WI38 (cell line): Measurements from ENCODE around the gene TCEAL1.
"Not testable (repeated sequence)": the region's sequence is repeated elsewhere in the genome, so short reads cannot be mapped to it uniquely, and the experiment has no call there.

Experiments
- H3K4me3 ChIP-seq: 2 replicates; pipeline ENCODE4 v1.5.1; 2011; ENCODE audit warnings: low read depth, mild to moderate bottlenecking, control low read depth, low read length
- TF ChIP-seq, protein P1 (sequence below): IDR thresholded peaks from 2 replicates; pipeline ENCODE4 v1.5.1; 2012; ENCODE audit warnings: low read depth, mild to moderate bottlenecking, control low read depth, low read length

TCEAL1 gene

DNA sequence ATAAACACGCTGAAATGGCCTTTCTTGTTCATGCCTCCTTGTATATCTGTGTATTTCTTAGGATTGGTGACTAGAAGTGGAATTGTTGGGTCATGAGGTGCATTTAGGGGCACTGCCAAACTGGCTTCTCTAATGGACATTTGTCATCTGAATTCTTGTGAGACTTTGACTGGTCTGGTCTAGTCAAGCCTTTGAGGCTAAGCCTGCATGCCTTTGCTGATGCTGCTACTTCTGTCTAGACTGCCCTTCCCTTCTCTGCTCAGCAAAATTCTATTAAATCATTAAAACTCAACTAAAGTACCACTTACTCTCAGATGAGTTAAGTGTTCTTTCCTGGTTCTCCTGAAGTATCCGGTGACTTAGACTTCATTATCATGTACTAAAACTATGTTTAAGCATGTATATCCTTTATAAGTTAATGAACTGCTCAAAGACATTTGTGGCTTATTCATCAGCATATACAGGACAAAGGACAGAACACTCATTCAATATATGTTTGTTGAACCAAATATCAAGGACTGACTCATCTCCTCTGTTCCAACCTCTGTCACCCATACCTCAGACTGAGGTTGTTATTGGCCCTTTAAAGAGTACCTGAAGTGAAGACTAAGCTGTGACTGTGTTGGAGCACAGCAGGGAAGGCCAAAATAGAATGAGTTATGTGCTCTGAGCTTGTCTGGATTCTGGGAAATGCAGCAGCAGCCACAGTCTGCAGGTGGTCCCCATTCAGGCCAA, 9.0 kb downstream of the TCEAL1 start:
- TF ChIP-seq, protein P1, sequence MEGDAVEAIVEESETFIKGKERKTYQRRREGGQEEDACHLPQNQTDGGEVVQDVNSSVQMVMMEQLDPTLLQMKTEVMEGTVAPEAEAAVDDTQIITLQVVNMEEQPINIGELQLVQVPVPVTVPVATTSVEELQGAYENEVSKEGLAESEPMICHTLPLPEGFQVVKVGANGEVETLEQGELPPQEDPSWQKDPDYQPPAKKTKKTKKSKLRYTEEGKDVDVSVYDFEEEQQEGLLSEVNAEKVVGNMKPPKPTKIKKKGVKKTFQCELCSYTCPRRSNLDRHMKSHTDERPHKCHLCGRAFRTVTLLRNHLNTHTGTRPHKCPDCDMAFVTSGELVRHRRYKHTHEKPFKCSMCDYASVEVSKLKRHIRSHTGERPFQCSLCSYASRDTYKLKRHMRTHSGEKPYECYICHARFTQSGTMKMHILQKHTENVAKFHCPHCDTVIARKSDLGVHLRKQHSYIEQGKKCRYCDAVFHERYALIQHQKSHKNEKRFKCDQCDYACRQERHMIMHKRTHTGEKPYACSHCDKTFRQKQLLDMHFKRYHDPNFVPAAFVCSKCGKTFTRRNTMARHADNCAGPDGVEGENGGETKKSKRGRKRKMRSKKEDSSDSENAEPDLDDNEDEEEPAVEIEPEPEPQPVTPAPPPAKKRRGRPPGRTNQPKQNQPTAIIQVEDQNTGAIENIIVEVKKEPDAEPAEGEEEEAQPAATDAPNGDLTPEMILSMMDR = no peak
- no peak overlapping the region for H3K4me3 ChIP-seq

DNA sequence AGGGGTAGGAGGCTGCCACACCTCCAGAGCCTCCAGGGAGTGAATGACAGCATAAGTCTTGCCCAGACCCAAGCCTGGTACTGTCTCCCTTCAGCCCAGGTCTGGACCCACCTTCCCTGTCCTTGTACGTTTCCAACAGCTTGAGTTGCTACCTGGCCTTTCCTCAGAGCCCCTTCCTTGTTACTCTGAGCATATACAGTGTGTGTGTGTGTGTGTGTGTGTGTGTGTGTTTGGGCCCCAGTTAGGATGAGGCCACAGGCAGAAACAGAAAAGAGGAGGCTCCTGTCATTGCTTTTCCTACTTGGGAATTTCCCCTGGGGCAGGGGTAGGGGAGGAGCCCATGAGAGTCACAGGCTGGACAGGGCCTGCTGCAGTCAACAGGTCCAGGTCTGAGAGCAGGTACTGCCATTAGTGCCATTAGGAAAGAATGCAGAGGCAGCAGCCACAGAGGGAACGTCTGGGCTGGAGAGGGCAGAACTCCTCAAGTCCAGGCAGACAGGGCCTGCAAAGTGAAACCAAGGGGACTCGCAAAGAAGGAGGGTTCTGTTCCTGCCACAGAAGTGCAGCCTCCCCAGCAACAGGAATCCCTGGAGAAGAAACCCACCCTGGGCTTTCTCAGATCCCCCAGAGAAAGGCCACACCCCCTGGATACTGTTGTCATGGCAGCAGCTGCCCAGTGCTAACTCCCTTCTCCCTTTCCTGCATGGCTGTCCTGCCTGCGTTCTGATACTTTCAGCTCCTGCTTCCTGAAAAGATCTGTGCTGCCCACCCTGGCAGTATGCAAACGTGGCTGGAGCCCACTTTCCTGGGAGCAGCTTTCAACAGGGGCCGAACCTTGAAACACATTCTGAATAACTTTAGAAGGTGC, 9.9 kb downstream of the TCEAL1 start:
- not testable (repeated sequence) for H3K4me3 ChIP-seq

DNA sequence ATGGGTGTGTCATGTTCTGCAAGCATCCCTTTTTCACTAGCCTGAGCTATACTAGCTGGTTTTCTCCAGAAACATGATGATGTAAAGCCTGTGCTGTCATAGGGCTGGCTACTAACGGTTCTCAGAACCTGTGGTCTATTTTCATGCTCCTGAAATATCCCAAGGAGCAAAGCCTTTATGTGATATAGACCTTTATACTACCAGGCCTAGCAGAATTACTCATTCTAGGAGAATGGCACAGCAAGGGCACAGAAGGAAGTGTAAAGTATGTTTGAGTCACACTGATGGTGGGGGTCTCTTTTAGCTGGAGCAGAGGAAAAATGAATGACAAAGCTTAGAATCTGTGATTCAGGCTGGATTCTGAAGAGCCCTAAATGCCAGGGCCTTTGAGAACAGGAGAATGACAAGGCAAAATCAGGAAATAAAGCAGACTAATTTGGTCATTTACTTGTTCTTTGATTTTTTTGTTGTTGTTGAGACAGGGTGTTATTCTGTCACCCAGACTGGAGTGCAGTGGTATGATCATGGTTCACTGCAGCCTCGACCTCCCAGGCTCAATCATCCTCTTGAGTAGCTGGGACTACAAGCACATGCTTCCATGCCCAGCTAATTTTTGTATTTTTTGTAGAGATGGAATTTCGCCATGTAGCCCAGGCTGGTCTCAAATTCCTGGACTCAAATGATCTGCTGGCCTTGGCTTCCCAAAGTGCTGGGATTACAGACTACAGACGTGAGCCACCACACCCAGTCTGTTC, 11.8 kb downstream of the TCEAL1 start:
- no peak overlapping the region for H3K4me3 ChIP-seq
- TF ChIP-seq, protein P1 = no peak

DNA sequence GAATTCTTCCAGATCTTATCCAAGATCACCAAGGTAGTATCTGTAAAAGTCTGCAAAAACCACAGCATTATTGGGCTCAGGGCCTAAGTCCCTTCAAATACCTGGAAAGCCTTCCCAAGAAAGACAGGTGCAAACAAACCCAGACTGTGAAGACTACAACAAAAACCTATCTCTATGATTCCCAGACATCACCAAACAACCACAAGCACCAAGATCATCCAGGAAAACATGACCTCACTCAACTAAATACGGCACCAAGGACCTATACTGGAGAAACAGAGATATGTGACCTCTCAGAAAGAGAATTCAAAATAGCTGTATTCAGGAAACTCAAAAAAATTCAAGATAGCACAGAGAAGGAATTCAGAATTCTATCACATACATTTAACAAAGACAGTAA, 15.3 kb downstream of the TCEAL1 start:
- TF ChIP-seq, protein P1 = no peak
- H3K4me3 ChIP-seq = no peak overlapping the region

DNA sequence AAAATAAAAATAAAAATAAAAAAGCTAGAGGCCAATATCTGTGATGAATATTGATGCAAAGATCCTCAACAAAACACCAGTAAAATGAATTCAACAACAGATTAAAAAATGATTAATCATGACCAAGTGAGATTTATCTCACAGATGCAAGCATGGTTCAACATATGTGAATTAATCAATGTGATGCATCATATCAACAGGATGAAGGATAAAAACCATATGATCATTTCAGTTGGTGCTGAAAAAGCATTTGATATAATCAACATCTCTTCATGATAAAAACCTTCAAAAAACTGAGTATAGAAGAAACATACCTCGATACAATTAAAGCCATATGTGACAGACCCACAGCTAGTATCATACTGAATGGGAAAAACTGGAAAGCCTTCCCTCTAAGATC, 18.9 kb downstream of the TCEAL1 start:
- TF ChIP-seq, protein P1 = no peak
- no peak overlapping the region for H3K4me3 ChIP-seq

DNA sequence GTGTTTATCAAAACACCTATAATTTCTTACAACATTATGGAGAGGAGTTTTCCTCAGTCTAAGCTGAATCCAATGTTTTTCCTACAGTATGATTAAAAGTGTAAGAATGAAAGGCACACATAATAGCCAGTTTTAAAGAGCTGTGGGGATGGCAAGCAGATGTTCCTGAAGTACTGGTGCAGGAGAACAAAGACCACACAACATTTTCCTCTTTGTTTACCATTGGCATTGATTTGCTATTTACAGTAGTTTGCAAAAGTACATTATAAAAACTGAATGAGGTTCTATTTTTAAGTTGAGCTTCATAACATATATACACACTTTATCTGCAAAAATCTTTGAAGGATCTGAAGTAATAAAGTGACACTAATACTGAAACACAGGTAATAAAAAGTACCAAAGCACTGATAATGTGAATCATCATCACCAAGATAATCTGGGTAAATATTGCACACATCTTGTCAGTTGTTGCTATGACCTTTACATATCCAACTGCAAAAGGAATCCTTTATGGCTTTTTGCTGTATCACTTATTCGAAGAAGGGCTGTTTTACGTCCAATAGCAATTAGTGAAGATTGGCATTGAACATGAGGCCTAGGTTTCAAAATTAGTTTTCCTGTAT, 22.5 kb downstream of the TCEAL1 start:
- TF ChIP-seq, protein P1 = no peak
- H3K4me3 ChIP-seq = no peak overlapping the region

DNA sequence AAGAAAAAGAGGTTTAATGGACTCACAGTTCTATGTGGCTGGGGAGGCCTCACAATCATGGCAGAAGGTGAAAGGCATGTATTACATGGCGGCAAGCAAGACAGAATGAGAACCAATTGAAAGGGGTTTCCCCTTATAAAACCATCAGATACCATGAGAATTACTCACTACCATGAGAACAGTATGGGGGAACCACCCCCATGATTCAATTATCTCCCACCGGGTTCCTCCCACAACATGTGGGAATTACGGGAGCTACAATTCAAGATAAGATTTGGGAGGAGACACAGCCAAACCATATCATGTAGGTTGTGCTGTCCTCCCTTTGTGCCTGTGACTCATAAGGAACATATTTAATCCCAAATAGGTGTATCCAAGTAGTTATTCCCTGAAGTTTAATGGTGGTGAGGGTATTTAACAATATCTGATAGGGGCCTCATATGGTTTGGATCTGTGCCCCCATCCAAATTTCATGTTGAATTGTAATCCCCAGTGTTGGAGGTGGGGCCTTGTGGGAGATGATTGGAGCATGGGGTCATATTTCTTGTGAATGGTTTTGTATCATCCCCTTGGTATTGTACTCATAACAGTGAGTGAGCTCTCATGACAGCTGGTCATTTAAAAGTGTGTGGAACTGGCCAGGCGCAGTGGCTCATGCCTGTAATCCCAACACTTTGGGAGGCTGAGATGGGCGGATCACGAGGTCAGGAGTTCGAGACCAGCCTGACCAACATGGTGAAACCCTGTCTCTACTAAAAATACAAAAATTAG, 26.6 kb downstream of the TCEAL1 start:
- H3K4me3 ChIP-seq = not testable (repeated sequence)
